ENCODE measurements around the gene FGF14. TPM values are rescaled to one million over a fixed set of nuclear protein-coding genes. Genes with fewer than 3 reads are reported as not detected.

FGF14 gene
- total and polyA plus RNA-seq, 2 donors (not counting 1 experiment from before 2014, with no cell fraction given): under 0.01 TPM; not detected in 1

- Histone ChIP-seq H3K79me2 (ENCODE audit: control insufficient read depth, insufficient read depth, low read length) (no peaks in the 10 kb centered on the region), H3K4me1 (ENCODE audit: control insufficient read depth in 2 of 2, insufficient read depth in 2 of 2, low read length in 2 of 2) (no peaks in the 10 kb centered on the region), H3K9ac (ENCODE audit: low read length) (no peak overlapping the region), H3K27ac (ENCODE audit: low read length in 2 of 2) (no peak overlapping the region), H2AFZ (ENCODE audit: insufficient read depth, low read depth, low read length, poor library complexity, severe bottlenecking) (no peak overlapping the region), H3K4me2 (replicated peaks; ENCODE audit: low read depth, low read length, poor library complexity, severe bottlenecking) (no peak overlapping the region), H3K9me3 (ENCODE audit: control extremely low read depth in 1 of 3, control insufficient read depth in 2 of 3, insufficient read depth in 1 of 3, low read length in 2 of 3) (no peaks in the 10 kb centered on the region), H3K4me3 (ENCODE audit: control extremely low read depth in 1 of 5, extremely low read depth in 1 of 5, insufficient read depth in 1 of 5, low read depth in 2 of 5, low read length in 4 of 5) (no peak overlapping the region), H3K27me3 (replicated peaks in 1 of 4; ENCODE audit: control extremely low read depth in 1 of 4, control insufficient read depth in 3 of 4, insufficient read depth in 4 of 4, low read length in 3 of 4) (no peaks in the 10 kb centered on the region), H3K36me3 (replicated peaks in 1 of 2; ENCODE audit: control extremely low read depth in 1 of 2, control insufficient read depth in 1 of 2, extremely low read depth in 1 of 2, insufficient read depth in 2 of 2, low read length in 1 of 2) (no peaks in the 10 kb centered on the region), H4K20me1 (ENCODE audit: control insufficient read depth, insufficient read depth, low read length, poor library complexity, severe bottlenecking) (no peaks in the 10 kb centered on the region)
- intact Hi-C loops (cut with micrococcal nuclease): no loop called here
- Mint-ChIP-seq H3K27me3 (no peaks in the 10 kb centered on the region), H3K9me3 (ENCODE audit: insufficient read depth) (no peaks in the 10 kb centered on the region), H3K4me3 (no peak overlapping the region), H3K4me1 (no peaks in the 10 kb centered on the region), H3K27ac (no peak overlapping the region)
- DNase-seq (no peak), ATAC-seq (ENCODE audit: low read depth) (no peak)
- TF ChIP-seq CTCF (IDR thresholded peaks at IDR 0.05) (no peak), EZH2 (IDR thresholded peaks at IDR 0.05; ENCODE audit: borderline replicate concordance, insufficient read depth, low read depth, low read length, poor library complexity, severe bottlenecking) (no peak)
- 36% methylated on average over 2 of the region's 3 CpGs for WGBS (ENCODE audit: insufficient coverage)
- ChIA-PET POLR2A (no interaction called here), CTCF (no interaction called here)
Observed at GRCh38 chr13:101931186-101931585, 470.7 kb downstream of the FGF14 start.

- Mint-ChIP-seq H3K27ac (no peak overlapping the region), H3K9me3 (ENCODE audit: insufficient read depth) (no peaks in the 10 kb centered on the region), H3K27me3 (no peaks in the 10 kb centered on the region), H3K4me3 (no peak overlapping the region), H3K4me1 (no peaks in the 10 kb centered on the region)
- 75% methylated on average over 1 of the region's 2 CpGs for WGBS (ENCODE audit: insufficient coverage)
- Histone ChIP-seq H3K4me2 (replicated peaks; ENCODE audit: low read depth, low read length, poor library complexity, severe bottlenecking) (no peak overlapping the region), H3K4me1 (ENCODE audit: control insufficient read depth in 2 of 2, insufficient read depth in 2 of 2, low read length in 2 of 2) (no peaks in the 10 kb centered on the region), H3K9me3 (ENCODE audit: control extremely low read depth in 1 of 3, control insufficient read depth in 2 of 3, insufficient read depth in 1 of 3, low read length in 2 of 3) (no peaks in the 10 kb centered on the region), H3K79me2 (ENCODE audit: control insufficient read depth, insufficient read depth, low read length) (no peaks in the 10 kb centered on the region), H3K9ac (ENCODE audit: low read length) (no peak overlapping the region), H3K27ac (ENCODE audit: low read length in 2 of 2) (no peak overlapping the region), H4K20me1 (ENCODE audit: control insufficient read depth, insufficient read depth, low read length, poor library complexity, severe bottlenecking) (no peaks in the 10 kb centered on the region), H2AFZ (ENCODE audit: insufficient read depth, low read depth, low read length, poor library complexity, severe bottlenecking) (no peak overlapping the region), H3K36me3 (replicated peaks in 1 of 2; ENCODE audit: control extremely low read depth in 1 of 2, control insufficient read depth in 1 of 2, extremely low read depth in 1 of 2, insufficient read depth in 2 of 2, low read length in 1 of 2) (no peaks in the 10 kb centered on the region), H3K4me3 (ENCODE audit: control extremely low read depth in 1 of 5, extremely low read depth in 1 of 5, insufficient read depth in 1 of 5, low read depth in 2 of 5, low read length in 4 of 5) (no peak overlapping the region), H3K27me3 (replicated peaks in 1 of 4; ENCODE audit: control extremely low read depth in 1 of 4, control insufficient read depth in 3 of 4, insufficient read depth in 4 of 4, low read length in 3 of 4) (no peaks in the 10 kb centered on the region)
- DNase-seq (no peak), ATAC-seq (ENCODE audit: low read depth) (no peak)
- CTCF ChIA-PET: no interaction called here
- intact Hi-C loops (cut with micrococcal nuclease): no loop called here
- POLR2A ChIA-PET: no interaction called here
- no peak for TF ChIP-seq CTCF (IDR thresholded peaks at IDR 0.05)
- no peak for TF ChIP-seq EZH2 (IDR thresholded peaks at IDR 0.05; ENCODE audit: borderline replicate concordance, insufficient read depth, low read depth, low read length, poor library complexity, severe bottlenecking)
Observed at GRCh38 chr13:101930331-101930730, 471.5 kb downstream of the FGF14 start.

Measured in B cell (primary cell).